Ammon's horn (tissue), 1 donor: ENCODE measurements around the gene PDIA5.

ENCODE experiments used
- DNase-seq: peaks from one replicate; pipeline ENCODE4 v3.0.0-alpha.2; 2016; ENCODE audit warnings: low spot score

PDIA5 gene

DNA sequence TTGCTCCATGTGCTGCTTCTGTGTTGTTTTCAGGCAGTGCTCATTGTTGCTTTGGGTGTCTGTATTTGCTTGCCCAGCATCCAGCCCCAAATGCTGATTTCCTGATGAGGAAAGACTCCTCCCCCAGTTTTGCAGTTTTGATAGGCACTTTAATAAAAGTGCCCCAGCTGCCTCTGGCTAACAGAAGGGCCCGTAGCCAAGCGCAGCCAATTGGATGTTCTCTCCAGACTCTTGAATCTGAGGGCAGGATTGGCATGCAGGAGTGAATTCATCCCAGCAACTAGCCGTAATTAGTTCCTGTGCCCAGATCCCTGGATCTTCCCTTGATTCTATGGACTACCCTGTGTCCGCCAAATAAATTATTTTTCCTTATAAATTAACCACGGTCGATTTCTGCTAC is 24.4 kb upstream of the PDIA5 start:
- DNase-seq: peak; percentile 8

DNA sequence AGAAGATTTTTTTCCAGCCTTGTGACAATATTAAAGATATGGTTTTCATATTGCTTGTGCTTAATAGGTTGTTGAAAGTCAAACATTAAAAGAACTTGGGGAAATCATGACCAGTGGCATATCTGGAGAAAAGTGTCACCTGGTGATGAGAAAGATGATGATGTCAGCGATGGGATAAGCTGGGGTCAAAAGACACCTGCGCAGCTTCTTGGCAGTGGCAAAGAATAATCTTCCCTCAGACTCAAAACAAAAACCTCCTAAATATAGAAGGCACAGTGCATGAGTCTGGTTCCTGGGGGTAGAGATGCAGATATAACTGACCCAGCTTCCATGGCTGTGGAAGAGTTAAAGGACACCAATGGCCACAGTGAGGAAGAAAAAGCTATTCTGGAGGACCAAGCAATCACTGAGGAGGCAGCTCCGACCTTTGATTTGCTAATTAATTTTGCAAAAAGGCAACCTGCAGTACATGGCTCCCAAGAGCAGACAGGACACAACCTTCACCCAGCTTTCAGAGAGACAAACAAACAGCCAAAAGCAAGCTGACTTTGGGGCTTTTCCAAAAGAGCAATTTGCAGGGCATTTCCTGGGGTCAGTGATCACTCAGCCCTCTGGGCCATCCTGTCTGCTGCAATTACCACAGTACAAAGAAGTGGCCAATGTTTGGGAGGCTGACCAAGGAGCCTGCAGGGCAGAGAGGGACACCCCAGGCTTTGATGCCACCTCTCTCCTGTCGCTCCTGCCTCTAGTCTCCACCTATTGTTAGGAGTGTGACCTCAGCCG is 21.7 kb upstream of the PDIA5 start:
- DNase-seq: no peak

DNA sequence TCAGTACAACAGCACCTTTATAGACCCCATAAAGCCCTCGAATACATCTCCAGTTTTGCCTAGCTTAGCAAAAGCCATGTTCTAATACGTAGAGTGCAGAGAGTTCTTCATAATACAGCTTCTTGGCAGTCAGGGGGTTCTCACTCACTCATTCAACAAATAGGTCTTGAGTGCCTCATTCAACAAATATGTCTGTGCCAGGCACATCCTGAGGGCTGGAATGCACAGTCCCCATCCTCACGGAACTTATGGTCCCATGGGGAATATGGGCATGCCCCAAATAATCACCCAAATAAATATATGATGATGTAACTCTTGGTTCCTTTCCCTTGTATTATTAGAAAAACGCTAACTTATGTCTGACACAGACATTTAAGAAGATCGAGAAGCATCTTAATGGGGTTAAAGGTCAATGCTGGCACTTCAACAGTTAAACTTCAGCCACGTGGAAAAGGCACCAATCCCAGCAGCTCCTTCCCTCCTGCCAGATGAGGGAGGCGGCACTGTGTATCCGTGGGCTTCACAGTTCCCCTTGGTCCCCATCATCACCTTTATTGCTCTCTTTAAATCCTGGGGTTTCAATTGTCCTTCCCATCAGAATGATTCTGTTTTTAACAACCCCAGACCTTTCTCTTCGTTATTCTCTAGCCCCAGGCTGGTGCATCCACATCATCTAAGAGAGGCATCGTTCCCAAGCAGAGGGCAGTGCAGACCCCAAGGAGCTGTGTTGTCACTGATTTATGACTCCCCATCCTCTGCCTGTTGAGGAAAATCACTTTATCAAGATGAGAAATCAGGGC is 20.4 kb upstream of the PDIA5 start:
- no peak for DNase-seq

DNA sequence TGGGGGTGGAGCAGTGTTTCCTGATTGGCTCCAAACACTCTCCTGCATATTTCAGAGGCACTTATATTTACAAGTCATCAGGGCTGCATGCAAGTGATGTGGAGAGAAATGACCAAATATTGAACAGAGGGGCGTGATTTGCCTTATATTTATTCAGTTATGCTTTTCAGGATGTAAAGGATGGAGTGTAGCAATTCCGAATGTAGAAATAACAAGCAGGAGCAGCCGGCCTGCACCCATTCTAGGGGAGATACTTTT is 19.8 kb upstream of the PDIA5 start:
- DNase-seq: no peak

DNA sequence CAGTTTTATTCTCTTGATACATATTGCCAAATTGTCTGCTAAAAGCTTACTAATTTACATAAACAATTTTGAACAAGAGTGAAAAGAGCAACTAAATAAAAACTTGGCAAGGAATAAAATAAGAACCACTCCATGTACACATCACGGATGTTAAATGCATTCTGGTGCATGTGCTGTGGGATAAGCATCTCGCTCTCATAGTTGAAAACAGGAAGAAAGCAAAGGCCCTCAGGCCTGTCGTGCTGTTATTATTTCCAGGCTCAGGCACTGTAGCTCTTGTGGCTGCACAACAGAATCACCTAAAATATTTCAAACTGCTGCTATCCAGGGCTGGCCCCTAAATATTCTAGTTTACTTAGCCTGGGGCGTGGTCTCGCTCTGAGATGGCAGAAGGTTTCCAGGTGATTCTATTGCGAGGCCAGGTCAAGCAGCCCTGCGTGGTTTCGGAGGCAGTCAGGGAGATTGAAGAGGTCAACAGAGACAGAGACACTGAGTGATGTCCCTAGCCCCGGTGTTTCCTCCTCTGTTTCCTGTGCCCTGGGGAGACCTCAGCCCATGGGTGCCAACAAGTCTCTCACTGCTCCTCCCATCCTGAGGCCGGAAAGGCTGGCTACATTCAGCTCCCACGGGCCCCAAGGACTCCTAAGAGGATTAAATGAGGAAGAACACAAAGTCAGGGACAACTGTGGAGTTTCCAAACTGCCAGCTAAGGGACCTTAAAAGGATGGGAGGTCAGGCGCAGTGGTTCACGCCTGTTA is 18.2 kb upstream of the PDIA5 start:
- DNase-seq: no peak

DNA sequence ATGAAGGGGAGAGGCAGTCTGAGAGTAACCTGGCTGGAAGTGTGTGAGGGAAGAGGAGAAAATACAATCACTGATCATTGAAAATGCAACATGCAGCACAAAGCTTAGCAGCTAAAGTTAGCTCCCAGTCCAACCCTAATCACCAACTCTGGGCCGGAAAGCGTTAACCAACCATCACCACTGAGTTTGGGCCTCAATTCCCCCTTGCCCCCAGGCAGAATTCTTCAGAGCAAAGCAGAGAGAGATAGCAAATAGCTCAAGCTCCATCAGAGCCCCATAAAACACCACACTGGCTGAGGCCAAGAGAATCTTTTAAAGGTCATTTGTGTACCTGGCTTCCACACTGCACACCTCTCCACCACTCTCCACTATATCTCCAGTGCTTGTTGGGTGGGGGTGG is 16.2 kb upstream of the PDIA5 start:
- DNase-seq: no peak

DNA sequence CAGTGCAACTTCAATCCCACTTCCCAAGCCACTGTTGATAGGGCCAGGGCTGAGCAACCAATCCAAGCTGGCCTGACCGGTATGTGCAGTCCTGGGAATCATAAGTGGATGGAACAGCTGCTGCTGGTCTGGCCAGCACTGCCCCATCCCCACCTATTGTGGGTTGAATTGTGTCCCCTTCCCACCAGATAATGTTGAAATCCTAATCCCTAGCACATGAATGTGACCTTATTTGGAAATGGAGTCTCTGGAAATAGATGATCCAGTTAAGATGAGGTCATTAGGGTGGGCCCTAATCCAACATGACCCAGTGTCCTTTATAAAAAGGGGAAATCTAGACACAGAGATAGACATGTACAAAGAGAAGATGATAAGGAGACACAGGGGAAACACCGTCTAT is 13.7 kb upstream of the PDIA5 start:
- no peak for DNase-seq

DNA sequence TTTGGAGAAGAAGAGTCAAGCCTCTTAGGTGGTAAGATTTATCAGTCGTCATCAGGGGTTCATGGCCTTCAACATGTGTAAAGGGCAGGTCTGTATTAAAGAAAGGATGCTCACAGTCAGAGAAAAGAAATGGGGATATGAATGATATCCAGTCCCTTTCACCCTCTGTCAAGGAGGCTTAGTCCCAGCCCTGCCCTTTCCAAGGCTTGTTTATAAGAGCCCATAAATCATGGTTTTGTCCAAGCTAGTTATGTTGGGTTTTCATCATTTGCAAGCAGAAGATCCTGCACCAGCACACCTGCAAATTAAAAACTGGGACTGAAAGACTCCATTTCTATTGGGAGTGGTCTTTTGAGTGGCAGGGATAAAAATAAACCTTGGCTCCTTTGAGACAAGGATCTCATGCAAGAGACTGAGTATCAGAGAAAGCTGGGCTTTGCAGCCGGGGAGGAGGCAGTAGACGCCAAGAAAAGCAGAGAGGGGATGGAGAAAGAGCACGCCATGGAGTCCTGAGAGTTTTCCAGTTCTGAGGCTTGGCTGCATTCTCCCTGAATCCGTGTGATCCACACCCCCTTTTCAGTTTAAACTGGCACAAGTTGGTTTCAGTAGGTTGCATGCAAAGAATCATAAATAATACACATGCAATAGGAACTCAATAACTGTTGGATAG is 12.6 kb upstream of the PDIA5 start:
- no peak for DNase-seq

DNA sequence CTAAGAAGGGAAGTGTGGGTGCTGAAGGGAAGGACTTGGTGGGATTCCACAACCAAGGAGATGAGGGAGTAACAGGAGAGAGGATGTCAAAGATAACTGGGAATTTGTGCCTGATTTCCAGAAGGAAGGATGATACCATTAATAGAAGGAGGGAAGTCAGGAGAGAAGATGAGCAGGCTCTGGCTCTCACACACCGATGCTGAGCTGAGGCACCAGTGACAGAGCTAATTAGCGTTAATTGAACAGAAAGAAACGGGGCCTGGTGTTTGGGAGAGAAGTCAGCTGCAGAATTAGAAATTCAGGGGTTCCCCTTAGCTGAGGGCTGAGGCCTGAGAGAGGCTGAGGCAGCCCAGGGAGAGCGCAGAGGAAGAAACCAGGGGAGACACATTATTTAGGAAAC is 11.9 kb upstream of the PDIA5 start:
- DNase-seq: no peak

DNA sequence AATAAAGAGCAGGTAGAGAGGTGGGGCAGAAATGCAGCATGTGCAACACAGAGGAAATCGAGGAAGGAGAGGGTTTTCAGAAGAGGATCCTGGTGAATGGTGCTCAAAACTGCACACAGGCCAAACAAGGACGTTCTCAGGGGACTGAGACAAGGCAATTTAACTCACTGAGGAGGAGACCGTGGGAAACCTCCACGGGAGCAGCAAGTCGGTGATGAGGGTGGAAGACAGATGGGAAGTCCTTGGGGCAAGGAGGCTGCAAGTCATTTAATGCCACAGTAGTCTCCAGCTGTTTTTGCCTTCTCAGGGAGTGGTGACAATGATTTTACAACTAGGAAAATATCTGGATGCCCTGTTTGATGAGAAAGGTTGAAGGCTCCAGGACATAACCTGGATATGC is 11.5 kb upstream of the PDIA5 start:
- no peak for DNase-seq

DNA sequence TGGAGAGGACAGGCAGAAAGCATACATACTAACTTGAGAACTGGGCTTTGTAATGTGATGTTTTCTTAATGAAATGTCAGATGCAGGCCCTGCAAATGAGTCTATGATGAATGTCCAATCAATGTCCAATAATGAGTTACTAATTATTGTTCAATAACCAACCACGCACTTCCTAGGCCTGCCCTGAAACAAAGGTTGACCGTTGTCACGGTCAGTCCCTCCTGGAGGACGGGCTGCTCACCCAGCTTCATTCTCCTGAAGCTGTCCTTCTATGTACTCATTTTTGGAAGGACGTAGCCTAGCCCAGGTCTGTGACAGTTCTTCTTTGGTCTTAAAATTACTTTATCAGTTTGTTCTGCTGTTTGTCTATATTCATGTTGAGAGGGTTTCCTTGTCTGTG is 8.3 kb upstream of the PDIA5 start:
- no peak for DNase-seq

DNA sequence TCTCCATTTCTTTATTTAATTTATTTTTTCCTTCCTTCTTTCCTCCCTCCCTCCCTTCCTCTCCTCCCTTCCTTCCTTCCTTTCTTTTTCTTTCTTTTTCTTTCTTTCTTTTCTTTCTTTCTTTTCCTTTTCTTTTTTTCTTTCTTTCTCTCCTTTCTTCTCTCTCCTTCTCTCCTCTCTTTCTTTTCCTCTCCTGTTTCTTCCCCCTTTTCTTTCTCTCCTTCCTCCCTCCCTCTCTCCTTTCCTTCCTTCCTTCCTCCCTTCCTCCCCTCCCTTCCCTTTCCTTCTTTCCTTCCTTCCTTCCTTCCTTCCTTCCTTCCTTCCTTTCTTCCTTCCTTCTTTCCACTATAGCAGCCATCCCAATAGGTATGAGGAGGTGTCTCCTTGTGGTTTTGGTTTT is 6.8 kb upstream of the PDIA5 start:
- DNase-seq: no peak

DNA sequence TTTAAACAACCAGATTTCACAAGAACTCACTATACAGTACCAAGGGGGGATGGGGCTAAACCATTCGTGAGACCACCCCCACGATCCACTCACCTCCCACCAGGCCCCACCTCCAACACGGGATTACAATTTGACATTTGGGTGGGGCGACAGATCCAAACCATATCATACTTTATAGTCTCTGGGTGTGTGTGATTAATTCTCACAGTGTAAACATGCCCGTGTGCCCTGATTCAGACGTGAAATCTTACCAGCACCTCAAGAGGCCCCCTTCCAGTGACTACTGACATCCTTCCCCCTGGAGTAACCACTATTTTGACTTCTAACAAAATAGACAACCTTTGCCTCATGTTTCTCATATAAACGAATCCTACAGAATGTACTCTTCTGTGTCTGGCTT is 5.0 kb upstream of the PDIA5 start:
- no peak for DNase-seq

DNA sequence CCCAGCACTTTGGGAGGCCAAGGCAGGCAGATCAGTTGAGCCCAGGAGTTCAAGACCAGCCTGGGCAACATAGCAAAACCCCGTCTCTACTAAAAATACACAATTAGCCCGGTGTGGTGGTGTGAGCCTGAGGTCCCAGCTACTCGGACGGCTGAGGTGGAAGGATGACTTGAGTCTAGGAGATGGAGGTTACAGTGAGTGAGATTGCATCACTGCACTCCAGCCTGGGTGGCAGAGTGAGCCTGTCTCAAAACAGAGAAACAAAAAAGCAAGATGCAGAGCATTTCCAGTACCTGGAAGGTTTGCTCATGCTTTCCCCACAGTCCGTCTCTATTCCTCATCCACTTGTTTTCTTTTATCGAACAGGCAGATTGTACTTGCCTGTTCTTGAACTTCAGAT is 3.8 kb upstream of the PDIA5 start:
- no peak for DNase-seq

DNA sequence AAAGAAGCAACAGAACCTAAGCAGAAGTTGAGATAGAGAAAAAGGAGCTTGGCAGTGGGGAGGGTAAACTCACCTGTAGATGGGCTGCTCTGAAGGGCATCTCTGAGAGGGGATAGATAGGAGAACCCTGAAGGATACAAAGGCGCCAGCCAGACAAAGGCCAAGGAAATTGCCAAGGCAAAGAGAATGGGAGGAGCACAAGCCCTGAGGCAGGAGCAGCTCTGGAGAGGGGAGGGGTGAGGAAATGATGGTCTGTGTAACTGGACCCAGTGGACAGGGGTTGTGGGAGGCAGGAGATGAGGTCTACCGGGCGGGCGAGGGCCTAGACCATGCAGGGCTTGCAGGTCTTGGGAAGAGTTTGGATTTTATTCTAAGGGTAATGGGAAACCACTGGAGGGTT is 2.3 kb upstream of the PDIA5 start:
- no peak for DNase-seq

DNA sequence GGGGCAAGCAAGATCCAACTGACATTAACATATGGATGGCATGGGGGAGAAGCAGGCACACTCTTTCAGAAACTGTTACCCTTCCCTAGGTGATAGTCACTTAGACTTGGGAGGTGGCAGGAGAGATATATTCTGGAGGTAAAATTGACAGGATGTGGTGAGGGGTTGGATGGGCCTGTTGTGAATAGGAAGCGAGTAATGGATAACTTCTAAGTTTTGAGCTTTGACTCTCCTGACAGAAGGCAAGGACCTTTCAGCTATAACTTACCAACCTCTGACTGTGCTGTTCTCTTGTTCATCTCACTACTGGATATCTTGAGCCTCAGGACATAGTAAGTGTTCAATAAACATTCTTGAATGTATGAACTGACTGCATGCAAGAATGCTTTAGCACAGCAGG is 1.9 kb upstream of the PDIA5 start:
- no peak for DNase-seq

DNA sequence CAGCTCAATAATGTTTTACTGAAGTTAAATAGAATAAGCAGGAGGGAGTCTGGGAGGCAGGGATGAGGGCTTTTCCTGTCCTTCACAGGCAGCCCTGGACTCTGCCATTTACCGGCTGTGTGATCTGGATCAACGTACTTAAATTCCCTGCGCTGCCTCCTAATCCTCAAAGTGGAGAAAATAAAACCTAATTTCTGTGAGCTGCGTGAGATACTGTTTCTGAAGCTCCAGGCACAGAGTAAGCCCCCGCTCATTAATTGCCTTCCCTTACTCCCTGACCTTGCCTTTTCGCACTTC is 278 bp upstream of the PDIA5 start:
- no peak for DNase-seq

DNA sequence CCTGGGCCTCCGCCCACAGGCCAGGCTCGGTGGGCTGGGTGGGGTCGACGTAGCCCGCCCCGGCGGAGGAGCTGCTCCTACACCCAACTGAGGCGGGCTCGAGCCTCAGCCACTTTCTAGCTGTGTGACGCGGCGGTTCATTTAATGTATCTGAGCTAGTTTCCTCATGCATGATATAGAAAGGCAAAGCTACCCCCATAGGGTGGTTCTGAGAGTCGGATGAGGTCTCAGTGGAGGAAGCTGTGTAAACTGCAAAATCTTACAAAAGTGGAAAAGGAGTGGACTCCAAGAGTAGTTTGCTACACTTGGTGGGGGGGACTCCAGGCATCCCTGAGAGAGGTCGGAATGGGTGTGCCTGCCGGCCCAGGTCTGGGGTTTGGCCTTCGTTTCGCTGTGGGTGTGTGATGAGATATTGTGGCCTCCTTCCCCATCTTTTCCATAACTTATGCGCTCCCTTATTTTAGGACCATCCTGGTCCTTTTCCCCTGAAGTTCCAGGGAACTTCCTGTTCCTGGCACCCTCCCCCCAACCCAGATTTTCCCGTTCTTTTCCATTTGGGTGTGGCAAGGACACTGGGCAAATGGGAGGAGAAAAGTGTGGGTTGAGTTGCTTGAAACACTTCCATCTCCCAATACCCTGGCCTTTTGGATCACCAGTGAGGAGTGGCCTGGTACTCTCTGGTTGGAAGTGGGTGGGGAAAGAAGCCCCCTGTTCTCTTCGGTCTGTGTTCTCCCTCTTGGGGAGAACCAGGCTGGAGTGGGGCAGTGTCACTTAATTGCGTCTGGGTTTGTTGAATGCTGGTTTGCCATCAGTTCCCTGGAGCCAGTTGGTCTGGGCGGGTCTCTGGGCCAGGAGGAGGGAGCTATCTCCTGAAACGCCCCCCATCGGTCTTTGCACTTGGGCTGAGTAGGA is 1.1 kb downstream of the PDIA5 start:
- no peak for DNase-seq

DNA sequence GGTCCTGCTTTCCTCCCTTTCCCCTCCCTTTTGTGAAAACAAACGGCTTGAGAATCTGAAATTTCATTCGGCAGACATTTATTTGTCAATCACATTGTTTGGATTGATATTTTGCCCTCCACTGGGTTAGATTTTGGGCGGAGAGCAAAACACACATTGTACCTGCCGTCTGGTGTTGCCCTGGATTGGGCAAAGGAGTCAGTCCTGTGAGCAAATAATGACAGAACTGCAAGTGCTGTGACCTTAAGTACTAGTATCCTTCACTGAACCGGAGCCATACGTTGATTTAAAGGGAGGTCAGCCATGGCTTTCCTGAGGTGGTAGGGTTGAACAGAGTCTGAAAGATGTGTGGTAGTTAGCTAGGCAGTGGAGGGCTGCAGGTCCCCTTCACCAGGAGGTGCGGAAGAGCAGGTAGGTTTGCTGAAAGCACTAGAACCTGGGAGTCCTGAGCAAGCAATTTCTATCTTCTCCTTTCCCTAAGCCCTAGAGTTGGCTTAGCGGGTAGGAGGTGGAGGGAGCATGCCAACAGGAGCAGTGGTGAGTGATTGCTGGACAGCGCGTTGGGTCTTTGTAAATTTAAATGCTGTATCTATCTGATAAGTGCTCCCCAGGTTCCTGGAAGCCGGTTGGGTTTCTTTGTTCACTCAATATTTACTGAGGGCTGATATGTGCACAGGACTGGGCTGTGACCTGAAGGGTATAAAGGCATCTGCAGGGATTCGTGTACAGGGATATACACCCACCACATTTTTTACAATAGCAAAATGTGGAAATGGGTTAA is 2.0 kb downstream of the PDIA5 start:
- DNase-seq: no peak

DNA sequence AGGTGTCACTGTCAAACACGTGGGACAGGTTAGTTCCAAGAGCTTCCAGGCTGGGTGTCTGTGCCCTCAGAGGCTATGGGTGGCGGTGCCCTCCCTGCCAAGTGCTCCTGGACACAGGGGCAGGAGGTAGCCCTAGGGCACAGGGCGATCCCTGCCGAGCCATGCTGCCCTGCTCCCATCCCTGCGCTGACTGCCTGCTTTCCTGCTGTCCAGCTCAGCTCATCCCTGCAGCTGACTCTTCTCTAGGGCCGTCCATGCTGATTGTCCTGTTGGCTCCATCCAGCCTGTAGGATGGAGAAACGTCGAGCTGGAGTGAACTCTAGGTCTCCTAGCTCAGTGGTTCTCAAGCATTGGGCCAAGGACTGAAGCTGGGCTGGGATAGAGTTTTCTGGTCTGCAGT is 3.7 kb downstream of the PDIA5 start:
- no peak for DNase-seq

DNA sequence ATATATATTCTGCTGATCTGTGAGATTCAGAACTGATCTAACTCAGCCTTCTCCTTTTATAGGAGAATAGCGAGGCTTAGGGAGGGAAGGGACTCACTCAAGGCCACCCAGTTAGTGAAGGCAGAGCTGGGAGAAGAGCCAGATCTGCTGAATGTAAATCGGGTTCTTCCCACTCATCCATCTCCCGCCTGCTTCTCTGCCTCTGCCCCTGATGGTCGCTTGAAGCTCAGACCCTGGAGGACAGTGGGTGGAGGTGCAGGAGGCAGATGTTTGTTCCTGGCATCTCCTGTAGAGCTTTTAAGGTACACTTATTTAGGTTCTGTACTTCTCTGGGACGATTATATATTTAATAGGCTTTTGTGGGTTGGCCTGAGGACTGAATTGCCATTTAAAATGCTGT is 4.3 kb downstream of the PDIA5 start:
- peak; percentile 28 for DNase-seq
